Choroid plexus epithelial cell (primary cell): Measurements from ENCODE around the gene PRKCA.

ENCODE experiments used
- DNase-seq: peaks from one replicate; pipeline ENCODE4 v3.0.0-alpha.2; 2010; ENCODE audit warnings: low read depth
- H3K4me3 ChIP-seq: 2 replicates; pipeline ENCODE4 v1.5.1; 2011; ENCODE audit warnings: low read depth, mild to moderate bottlenecking, control low read depth, low read length, moderate library complexity
- TF ChIP-seq, protein P1 (sequence below): conservative IDR thresholded peaks from 2 replicates; pipeline ENCODE4 v1.5.1; 2011; ENCODE audit warnings: low read depth, mild to moderate bottlenecking, control low read depth, inconsistent platforms, low read length, moderate library complexity

The PRKCA gene

DNA sequence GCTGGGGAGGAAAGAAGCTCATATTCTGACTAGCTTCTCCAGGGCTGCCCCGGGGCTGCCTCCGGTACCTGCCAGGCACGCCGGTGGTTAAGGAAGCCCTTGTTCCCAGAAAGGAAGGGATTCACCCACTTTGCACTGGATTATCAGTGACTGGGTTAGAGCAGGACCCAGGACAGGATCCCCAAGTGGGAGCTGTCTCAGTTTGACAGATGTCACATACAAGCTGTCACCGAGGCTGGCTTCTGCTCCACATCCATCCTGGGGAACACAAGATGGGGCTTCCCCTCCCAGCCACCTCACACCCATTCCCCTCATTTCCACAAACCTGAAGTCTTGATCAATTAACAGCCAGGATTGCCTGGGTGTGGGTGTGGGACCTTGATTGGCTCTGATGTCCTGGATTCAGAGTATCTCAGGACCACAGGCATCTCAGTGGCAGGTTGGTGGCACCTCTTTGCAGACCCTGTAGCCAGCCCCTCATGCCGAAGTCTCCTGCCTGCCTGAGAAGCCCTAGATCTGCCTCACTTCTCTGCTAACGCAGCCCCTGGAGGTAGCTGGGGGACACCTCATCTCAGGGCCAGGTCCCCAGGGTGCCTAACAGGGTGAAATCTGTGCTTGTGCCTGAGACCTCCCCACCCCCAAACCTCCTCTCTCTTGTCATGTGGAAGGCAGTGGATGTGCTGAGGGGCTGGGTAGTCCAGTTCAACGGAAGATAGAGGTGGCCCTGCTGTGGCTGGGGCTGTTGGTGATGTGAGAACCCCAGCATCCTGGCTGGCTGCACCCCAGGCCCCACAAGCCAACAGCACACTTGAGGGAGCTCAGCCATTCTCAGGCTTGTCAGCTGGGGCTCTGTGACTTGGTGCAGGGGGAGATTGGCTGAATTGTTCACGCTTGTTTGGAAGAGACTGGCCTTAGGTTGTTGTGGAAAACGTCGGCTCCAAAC lies 533.9 kb downstream of the PRKCA start:
- DNase-seq = no peak
- TF ChIP-seq, protein P1, sequence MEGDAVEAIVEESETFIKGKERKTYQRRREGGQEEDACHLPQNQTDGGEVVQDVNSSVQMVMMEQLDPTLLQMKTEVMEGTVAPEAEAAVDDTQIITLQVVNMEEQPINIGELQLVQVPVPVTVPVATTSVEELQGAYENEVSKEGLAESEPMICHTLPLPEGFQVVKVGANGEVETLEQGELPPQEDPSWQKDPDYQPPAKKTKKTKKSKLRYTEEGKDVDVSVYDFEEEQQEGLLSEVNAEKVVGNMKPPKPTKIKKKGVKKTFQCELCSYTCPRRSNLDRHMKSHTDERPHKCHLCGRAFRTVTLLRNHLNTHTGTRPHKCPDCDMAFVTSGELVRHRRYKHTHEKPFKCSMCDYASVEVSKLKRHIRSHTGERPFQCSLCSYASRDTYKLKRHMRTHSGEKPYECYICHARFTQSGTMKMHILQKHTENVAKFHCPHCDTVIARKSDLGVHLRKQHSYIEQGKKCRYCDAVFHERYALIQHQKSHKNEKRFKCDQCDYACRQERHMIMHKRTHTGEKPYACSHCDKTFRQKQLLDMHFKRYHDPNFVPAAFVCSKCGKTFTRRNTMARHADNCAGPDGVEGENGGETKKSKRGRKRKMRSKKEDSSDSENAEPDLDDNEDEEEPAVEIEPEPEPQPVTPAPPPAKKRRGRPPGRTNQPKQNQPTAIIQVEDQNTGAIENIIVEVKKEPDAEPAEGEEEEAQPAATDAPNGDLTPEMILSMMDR = no peak
- no peak overlapping the region for H3K4me3 ChIP-seq

DNA sequence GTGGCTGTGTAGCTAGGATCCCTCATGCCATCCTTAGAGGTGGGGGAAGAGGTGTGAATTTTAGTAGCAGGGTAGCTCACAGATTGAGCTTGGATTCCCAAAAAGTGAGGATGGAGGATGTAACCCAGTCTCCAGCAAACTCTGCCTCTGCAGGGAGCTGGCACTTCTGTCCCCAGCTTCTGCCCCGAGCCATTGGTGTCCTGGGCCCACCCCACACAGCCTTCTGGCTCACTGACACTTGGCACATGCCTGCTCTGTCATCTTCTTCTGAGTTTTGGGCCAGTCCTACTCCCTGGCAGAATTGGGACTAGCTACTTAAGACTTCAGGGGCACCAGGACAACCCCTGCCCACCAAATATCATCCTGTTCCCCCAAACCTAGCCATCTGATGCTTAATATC lies 534.8 kb downstream of the PRKCA start:
- TF ChIP-seq, protein P1 = no peak
- H3K4me3 ChIP-seq = no peak overlapping the region
- DNase-seq = no peak

DNA sequence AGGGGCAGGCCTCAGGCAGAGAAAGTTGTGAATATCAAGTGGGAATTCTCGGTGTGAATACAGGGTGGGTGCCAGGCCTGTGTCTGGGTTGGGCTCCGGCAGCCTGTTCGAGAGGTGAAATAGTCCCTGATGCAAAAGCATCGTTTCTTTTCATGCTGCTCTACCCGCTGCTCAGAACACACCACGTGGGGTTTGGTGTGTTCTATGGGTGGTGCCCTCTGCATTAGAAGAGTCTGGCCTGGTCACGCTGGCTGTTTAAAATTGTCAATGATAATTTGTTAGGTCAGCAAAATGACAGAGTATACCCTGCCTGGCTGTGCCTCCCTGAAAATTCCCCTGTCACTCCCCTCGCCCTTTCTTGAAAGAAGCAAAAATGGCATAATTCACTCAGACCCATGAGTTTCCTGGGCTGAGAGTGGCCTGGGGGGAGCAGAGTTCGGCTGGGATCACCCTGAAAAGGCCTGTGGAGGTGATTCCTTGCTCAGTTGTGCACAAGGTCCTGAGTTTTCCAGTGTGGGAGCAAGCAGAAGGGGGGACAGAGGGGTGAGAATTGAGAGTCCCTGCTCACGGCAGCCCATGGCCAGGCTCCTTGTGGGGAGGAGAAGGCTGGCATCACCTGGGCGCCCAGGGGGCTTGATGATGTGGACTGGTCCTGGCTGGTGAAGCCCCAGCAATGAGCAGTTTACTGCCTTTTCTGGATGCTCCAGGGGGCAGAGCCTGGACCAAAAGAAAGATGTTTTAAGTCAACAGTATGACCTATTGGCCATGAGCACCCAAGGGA lies 535.7 kb downstream of the PRKCA start:
- DNase-seq = no peak
- TF ChIP-seq, protein P1 = no peak
- no peak overlapping the region for H3K4me3 ChIP-seq

DNA sequence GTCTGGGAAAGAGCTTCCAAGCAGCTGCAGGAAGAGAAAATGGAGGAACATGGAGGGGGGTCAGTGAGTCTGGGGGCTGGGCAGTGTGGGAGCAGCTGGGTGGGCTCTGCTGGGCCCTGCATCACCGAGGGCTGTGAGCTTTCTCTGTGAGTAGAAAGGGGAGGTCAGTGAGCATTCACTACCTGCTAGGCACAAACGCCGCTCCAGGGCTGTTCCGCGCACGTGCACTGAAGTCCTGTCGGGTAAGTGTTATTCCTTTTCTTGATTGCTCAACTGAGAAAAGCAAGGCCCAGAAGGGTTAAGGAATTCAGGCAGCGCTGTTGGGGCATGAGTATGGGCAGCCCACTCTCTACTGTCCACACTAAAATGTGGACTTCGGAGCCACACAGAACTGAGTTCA lies 537.2 kb downstream of the PRKCA start:
- H3K4me3 ChIP-seq = no peak overlapping the region
- TF ChIP-seq, protein P1 = no peak
- DNase-seq = no peak

DNA sequence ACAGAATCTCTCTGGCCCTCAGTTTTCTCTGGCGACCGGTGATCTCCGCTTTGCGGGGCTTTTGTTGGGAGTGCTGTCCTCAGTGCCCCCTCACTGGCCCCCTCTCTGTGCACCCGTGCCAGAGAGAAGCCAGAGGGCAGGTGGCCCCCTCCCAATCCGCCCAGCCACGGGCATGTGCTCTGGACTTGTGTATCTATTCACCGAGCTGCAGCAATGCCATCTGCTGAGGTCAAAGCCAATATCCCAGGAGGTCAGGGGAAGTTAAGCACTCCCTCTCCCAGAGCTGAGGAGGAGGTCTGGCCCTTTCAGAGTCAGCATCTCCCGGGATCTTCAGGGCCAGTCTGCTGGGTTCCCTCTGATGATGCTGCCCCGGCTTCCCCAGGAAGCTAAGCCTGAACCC lies 537.6 kb downstream of the PRKCA start:
- no peak overlapping the region for H3K4me3 ChIP-seq
- DNase-seq = no peak
- TF ChIP-seq, protein P1 = no peak

DNA sequence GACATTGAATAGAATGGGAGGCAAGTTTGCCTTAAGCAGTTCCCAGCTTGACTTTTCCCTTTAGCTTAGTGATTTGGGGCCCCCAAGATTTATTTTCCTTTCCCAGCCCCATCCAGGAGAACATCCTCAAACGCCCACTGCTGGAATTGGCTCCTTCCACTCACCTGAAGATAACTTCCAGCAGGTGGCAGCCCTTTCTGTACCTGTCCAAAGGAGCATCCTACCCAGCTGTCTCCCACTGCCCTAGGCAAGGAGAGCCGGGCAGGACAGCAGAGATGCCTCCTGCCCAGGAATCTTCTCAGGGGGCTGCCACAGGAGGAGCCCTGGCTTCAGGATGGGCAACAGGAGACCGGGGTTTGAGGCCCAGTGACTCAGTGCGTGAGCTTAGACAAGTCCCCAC lies 538.9 kb downstream of the PRKCA start:
- no peak overlapping the region for H3K4me3 ChIP-seq
- no peak for DNase-seq
- TF ChIP-seq, protein P1 = no peak
